Measurements from ENCODE around the gene AGPS.
"Not testable (repeated sequence)": the region's sequence is repeated elsewhere in the genome, so short reads cannot be mapped to it uniquely, and the experiment has no call there.

GRCh38 chr2:177350624-177351023 is 41.9 kb upstream of the AGPS start:
- not testable (repeated sequence) for TF ChIP-seq POLR2A, CTCF (IDR thresholded peaks at IDR 0.05)

All from heart left ventricle (tissue), 13 donors.